H9 (cell line): Measurements from ENCODE around the gene PCYT1A. TPM values are rescaled to one million over a fixed set of nuclear protein-coding genes. Genes with fewer than 3 reads are reported as not detected.
A peak's percentile ranks its signal among the peaks of the same experiment; 100 is the strongest.

Experiments used
- DNase-seq: peaks from one replicate; pipeline ENCODE4 v3.0.0-alpha.2; 2017
- H2AFZ ChIP-seq: one replicate; pipeline ENCODE4 v1.6.1; 2013; ENCODE audit warnings: mild to moderate bottlenecking, low read length, control low read depth, moderate library complexity
- H2AK5ac ChIP-seq: 2 replicates; pipeline ENCODE4 v1.6.1; 2013; ENCODE audit warnings: low read length, control low read depth, mixed read lengths; ENCODE audit not compliant: insufficient read length
- H2BK120ac ChIP-seq: one replicate; pipeline ENCODE4 v1.6.1; 2013; ENCODE audit warnings: low read depth, mild to moderate bottlenecking, low read length, control low read depth, inconsistent platforms; ENCODE audit not compliant: poor library complexity, severe bottlenecking
- H2BK12ac ChIP-seq: 2 replicates; pipeline ENCODE4 v1.6.1; 2013; ENCODE audit warnings: low read length, control low read depth, mixed read lengths, low read depth; ENCODE audit not compliant: insufficient read length
- H2BK15ac ChIP-seq: 2 replicates; pipeline ENCODE4 v1.6.1; 2013; ENCODE audit warnings: low read depth, low read length, control low read depth
- H2BK20ac ChIP-seq: one replicate; pipeline ENCODE4 v1.6.1; 2013; ENCODE audit warnings: low read depth, mild to moderate bottlenecking, low read length, control low read depth, inconsistent platforms; ENCODE audit not compliant: poor library complexity, severe bottlenecking
- H2BK5ac ChIP-seq: 2 replicates; pipeline ENCODE4 v1.6.1; 2013; ENCODE audit warnings: low read length, control low read depth, mixed read lengths; ENCODE audit not compliant: insufficient read length
- H3K14ac ChIP-seq: 2 replicates; pipeline ENCODE4 v1.6.1; 2013; ENCODE audit warnings: low read length, control low read depth; ENCODE audit not compliant: insufficient read depth
- H3K18ac ChIP-seq: 2 replicates; pipeline ENCODE4 v1.6.1; 2013; ENCODE audit warnings: low read depth, mild to moderate bottlenecking, mixed read lengths, low read length, control low read depth; ENCODE audit not compliant: insufficient read length
- H3K23ac ChIP-seq: 2 replicates; pipeline ENCODE4 v1.6.1; 2013; ENCODE audit warnings: low read length, control low read depth, mixed read lengths, low read depth; ENCODE audit not compliant: insufficient read length
- H3K23me2 ChIP-seq: 2 replicates; pipeline ENCODE4 v1.6.1; 2013; ENCODE audit warnings: low read depth, mild to moderate bottlenecking, mixed read lengths, low read length, control low read depth; ENCODE audit not compliant: insufficient read length, poor library complexity, severe bottlenecking
- H3K27ac ChIP-seq: 2 replicates; pipeline ENCODE4 v1.5.1; 2013; ENCODE audit warnings: low read length, control low read depth, mixed read lengths, low read depth; ENCODE audit not compliant: insufficient read length
- H3K27me3 ChIP-seq: 2 replicates; pipeline ENCODE4 v1.6.1; 2013; ENCODE audit warnings: low read length, control low read depth, inconsistent platforms; ENCODE audit not compliant: insufficient read depth
- H3K4ac ChIP-seq: 2 replicates; pipeline ENCODE4 v1.6.1; 2013; ENCODE audit warnings: low read depth, mild to moderate bottlenecking, control low read depth, inconsistent platforms, low read length, moderate library complexity
- H3K4me1 ChIP-seq: 2 replicates; pipeline ENCODE4 v1.6.1; 2013; ENCODE audit warnings: low read length, control low read depth, inconsistent platforms; ENCODE audit not compliant: insufficient read depth
- H3K4me2 ChIP-seq: 2 replicates; pipeline ENCODE4 v1.6.1; 2013; ENCODE audit warnings: low read length, control low read depth, mixed read lengths; ENCODE audit not compliant: insufficient read length, insufficient read depth
- H3K56ac ChIP-seq: 2 replicates; pipeline ENCODE4 v1.6.1; 2013; ENCODE audit warnings: low read depth, mild to moderate bottlenecking, mixed read lengths, low read length, control low read depth; ENCODE audit not compliant: insufficient read length
- H3K79me1 ChIP-seq: 2 replicates; pipeline ENCODE4 v1.6.1; 2013; ENCODE audit warnings: low read depth, mild to moderate bottlenecking, moderate library complexity, low read length, control low read depth, inconsistent platforms; ENCODE audit not compliant: insufficient read depth, poor library complexity, severe bottlenecking
- H3K79me2 ChIP-seq: 2 replicates; pipeline ENCODE4 v1.6.1; 2013; ENCODE audit warnings: low read length, control low read depth, inconsistent platforms; ENCODE audit not compliant: insufficient read depth
- H3K9ac ChIP-seq: 2 replicates; pipeline ENCODE4 v1.6.1; 2013; ENCODE audit warnings: low read length, control low read depth, mixed read lengths; ENCODE audit not compliant: insufficient read length; ENCODE audit errors: extremely low read depth
- H3K9me3 ChIP-seq: one replicate; pipeline ENCODE4 v1.6.1; 2013; ENCODE audit warnings: low read depth, low read length, inconsistent platforms; ENCODE audit not compliant: control insufficient read depth
- H3T11ph ChIP-seq: one replicate; pipeline ENCODE4 v1.6.1; 2013; ENCODE audit warnings: mild to moderate bottlenecking, low read length, control low read depth, inconsistent platforms
- H4K20me1 ChIP-seq: one replicate; pipeline ENCODE4 v1.6.1; 2013; ENCODE audit not compliant: control insufficient read depth, insufficient read length, insufficient read depth
- H4K5ac ChIP-seq: 2 replicates; pipeline ENCODE4 v1.6.1; 2013; ENCODE audit warnings: low read depth, mild to moderate bottlenecking, mixed read lengths, low read length, control low read depth; ENCODE audit not compliant: insufficient read length
- H4K8ac ChIP-seq: replicated peaks from 2 replicates; pipeline ENCODE4 v1.6.1; 2013; ENCODE audit warnings: low read length, control low read depth, mixed read lengths, low read depth; ENCODE audit not compliant: insufficient read length
- H4K91ac ChIP-seq: 2 replicates; pipeline ENCODE4 v1.6.1; 2013; ENCODE audit warnings: low read depth, mild to moderate bottlenecking, moderate library complexity, mixed read lengths, low read length, control low read depth; ENCODE audit not compliant: insufficient read length
- H3K27ac Mint-ChIP-seq, 3 experiments: 2 replicates in 2 of 3; 3 replicates in 1 of 3; pipeline ENCODE4 v1.8.0; 2020 to 2021; ENCODE audit warnings: mixed read lengths in 3 of 3, mild to moderate bottlenecking in 1 of 3, moderate library complexity in 1 of 3
- H3K27me3 Mint-ChIP-seq: 2 replicates; pipeline ENCODE4 v1.8.0; 2021; ENCODE audit warnings: low read depth, mild to moderate bottlenecking, moderate library complexity, mixed read lengths
- H3K36me3 Mint-ChIP-seq, 3 experiments: 2 replicates in 2 of 3; 3 replicates in 1 of 3; pipeline ENCODE4 v1.8.0; 2020 to 2021; ENCODE audit warnings: low read depth in 3 of 3, mixed read lengths in 3 of 3; ENCODE audit not compliant: insufficient read depth in 1 of 3
- H3K4me1 Mint-ChIP-seq, 2 experiments: 2 replicates each; pipeline ENCODE4 v1.8.0; 2020; ENCODE audit warnings: mixed read lengths in 2 of 2
- H3K4me3 Mint-ChIP-seq, 2 experiments: 2 replicates in 1 of 2; 3 replicates in 1 of 2; pipeline ENCODE4 v1.8.0; 2020 to 2021; ENCODE audit warnings: mild to moderate bottlenecking in 2 of 2, mixed read lengths in 2 of 2, moderate library complexity in 1 of 2
- H3K9me3 Mint-ChIP-seq, 2 experiments: 2 replicates in 1 of 2; 3 replicates in 1 of 2; pipeline ENCODE4 v1.8.0; 2020; ENCODE audit warnings: mild to moderate bottlenecking in 2 of 2, mixed read lengths in 2 of 2, moderate library complexity in 1 of 2
- WGBS: extraction: QIAGEN DNeasy Blood & Tissue Kit; methylation state at CpG from one replicate; pipeline ENCODE4 v1.1.7; 2013; ENCODE audit warnings: missing lambda C conversion rate, low lambda C conversion rate, mixed read lengths; ENCODE audit not compliant: insufficient read length; ENCODE audit errors: extremely low coverage; 5-methylcytosine and 5-hydroxymethylcytosine counted together
- total RNA-seq: library from RNA; stranded (reverse); gene quantifications from 2 replicates; pipeline ENCODE4 v1.2.1, GENCODE V29; 2021
- TF ChIP-seq, protein P1 (sequence below): fragments of 200-600 bp; sonication (generic); conservative IDR thresholded peaks from 3 replicates; pipeline ENCODE4 v1.8.0; 2021; ENCODE audit warnings: antibody characterized with exemption, mild to moderate bottlenecking

Gene PCYT1A
- total RNA-seq, 1 experiment from 2014 or later: 31.6 TPM

DNA sequence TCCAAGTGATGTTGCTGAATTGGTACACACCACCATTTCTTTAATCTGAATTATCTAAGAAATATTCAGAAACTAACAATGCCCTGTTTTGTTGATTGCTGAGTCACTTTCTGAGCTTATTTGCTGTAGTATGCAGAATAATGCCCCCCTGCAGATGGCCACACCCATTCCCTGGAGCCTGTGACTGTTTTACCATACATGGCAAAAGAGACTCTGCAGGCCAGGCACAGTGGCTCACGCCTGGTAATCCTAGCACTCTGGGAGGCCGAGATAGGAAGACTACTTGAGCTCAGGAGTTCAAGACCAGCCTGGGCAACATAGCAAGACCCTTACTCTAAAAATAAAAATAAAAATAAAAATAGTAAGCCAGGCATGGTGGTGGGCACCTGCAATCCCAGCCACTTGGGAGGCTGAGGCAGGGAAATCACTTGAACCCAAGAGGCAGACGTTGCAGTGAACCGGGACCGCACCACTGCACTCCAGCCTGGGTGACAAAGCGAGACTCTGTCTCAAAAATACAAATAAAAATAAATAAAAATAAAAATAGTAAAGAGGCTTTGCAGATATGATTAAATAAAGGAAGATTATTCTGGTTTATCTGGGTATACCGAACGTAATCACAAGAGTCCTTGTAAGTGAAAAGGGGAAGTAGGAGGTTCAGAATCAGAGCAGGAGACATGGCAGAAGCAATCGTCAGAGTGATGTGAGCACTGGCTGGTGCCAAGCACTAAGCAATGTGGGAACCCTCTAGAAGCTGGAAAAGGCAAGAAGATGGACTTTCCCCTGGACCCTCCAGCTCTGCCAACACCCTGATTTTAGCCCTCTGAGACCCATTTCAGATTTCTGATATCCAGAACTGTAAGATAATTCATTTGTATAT, 19.0 kb downstream of the PCYT1A start:
- no CpG with 5 or more reads among the region's 9 CpGs for WGBS
- Histone ChIP-seq H4K20me1 (no peaks in the 10 kb centered on the region), H3K56ac (no peak overlapping the region), H2BK5ac (no peak overlapping the region), H3K23me2 (no peaks in the 10 kb centered on the region), H3T11ph (no peak overlapping the region), H3K4ac (no peak overlapping the region), H2BK12ac (no peak overlapping the region), H2AFZ (no peak overlapping the region), H3K18ac (no peak overlapping the region), H2BK20ac (no peak overlapping the region), H2BK15ac (no peak overlapping the region), H2AK5ac (no peak overlapping the region), H2BK120ac (no peak overlapping the region), H3K9ac (no peak overlapping the region), H3K4me2 (no peak overlapping the region), H4K8ac (no peak overlapping the region), H3K79me1 (no peaks in the 10 kb centered on the region), H3K27me3 (no peaks in the 10 kb centered on the region), H3K14ac (no peak overlapping the region), H3K4me1 (no peaks in the 10 kb centered on the region), H4K5ac (no peak overlapping the region), H3K23ac (no peak overlapping the region), H4K91ac (no peak overlapping the region), H3K79me2 (no peaks in the 10 kb centered on the region; the same call in 1 of the 2 replicates), H3K27ac (peak overlapping the region; percentile 57), H3K9me3 (peaks cover 4% of the 10 kb centered on the region)
- Mint-ChIP-seq H3K27me3 (no peaks in the 10 kb centered on the region), H3K27ac (peak overlapping the region in 2 of 3 experiments; percentile 89 to 91; a peak in 3 of 7 replicates), H3K36me3 (peaks cover 18 to 53% (median 35%) of the 10 kb centered on the region in 3 experiments; a peak in 6 of 7 replicates), H3K9me3 (peaks cover 4 to 5% of the 10 kb centered on the region in 2 experiments; a peak in 3 of 5 replicates), H3K4me1 (peaks cover 10 to 11% of the 10 kb centered on the region in 2 experiments), H3K4me3 (no peak overlapping the region)
- peak; percentile 73 for DNase-seq
- TF ChIP-seq, protein P1, sequence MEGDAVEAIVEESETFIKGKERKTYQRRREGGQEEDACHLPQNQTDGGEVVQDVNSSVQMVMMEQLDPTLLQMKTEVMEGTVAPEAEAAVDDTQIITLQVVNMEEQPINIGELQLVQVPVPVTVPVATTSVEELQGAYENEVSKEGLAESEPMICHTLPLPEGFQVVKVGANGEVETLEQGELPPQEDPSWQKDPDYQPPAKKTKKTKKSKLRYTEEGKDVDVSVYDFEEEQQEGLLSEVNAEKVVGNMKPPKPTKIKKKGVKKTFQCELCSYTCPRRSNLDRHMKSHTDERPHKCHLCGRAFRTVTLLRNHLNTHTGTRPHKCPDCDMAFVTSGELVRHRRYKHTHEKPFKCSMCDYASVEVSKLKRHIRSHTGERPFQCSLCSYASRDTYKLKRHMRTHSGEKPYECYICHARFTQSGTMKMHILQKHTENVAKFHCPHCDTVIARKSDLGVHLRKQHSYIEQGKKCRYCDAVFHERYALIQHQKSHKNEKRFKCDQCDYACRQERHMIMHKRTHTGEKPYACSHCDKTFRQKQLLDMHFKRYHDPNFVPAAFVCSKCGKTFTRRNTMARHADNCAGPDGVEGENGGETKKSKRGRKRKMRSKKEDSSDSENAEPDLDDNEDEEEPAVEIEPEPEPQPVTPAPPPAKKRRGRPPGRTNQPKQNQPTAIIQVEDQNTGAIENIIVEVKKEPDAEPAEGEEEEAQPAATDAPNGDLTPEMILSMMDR: no peak
